GM12865 (cell line): ENCODE measurements around the gene DIDO1.

ENCODE experiments used
- DNase-seq: peaks from one replicate; pipeline ENCODE4 v3.0.0; 2010; ENCODE audit warnings: low read depth
- H3K4me3 ChIP-seq: 2 replicates; pipeline ENCODE4 v1.5.1; 2011; ENCODE audit warnings: mild to moderate bottlenecking, low read depth, low read length, control low read depth
- CTCF ChIP-seq: IDR thresholded peaks from 2 replicates; pipeline ENCODE4 v1.5.1; 2011; ENCODE audit warnings: low read length, control low read depth, low read depth, inconsistent platforms; ENCODE audit not compliant: insufficient read depth; ENCODE audit errors: missing control alignments

The DIDO1 gene

GRCh38 chr20:62900052-62900691 is 26.1 kb downstream of the DIDO1 start:
- TF ChIP-seq CTCF: peak; percentile 92
- peak; percentile 82 for DNase-seq
- H3K4me3 ChIP-seq: no peak overlapping the region

- no peak for TF ChIP-seq CTCF
- DNase-seq: no peak
- H3K4me3 ChIP-seq: no peak overlapping the region
Observed at GRCh38 chr20:62899633-62900051, 26.7 kb downstream of the DIDO1 start.

DNA sequence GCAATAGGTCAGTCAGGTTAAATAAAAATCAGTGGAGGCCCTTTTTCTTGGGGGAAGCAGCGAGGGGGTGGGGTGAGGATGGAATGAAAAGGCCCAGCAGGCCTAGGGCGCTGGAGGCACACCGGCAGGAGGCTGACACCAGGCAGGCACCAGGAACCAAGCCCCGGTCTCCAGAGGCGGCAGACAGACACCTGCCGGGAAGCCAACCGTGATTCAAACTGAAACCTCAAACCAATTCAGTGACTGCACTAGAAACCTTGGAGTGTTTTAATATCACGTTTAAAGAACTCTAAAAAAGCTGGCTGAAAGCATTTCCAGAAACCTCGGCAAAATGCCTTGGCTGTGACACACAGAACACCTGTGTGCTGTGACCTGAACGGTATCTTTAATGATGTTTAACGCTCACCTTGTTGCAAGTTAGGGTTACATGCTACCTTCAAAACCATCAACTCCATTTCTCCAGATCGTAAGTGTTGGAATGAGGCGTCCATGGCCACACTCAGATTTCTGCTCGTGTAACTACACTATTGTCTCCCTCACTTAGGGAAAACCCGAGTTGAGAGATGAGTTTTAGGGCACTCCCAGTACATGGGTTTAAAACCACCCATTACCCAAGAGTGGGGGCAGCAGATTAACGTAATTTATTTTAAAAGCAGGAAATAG is 27.2 kb downstream of the DIDO1 start:
- DNase-seq: peak; percentile 45
- no peak overlapping the region for H3K4me3 ChIP-seq
- no peak for TF ChIP-seq CTCF

DNA sequence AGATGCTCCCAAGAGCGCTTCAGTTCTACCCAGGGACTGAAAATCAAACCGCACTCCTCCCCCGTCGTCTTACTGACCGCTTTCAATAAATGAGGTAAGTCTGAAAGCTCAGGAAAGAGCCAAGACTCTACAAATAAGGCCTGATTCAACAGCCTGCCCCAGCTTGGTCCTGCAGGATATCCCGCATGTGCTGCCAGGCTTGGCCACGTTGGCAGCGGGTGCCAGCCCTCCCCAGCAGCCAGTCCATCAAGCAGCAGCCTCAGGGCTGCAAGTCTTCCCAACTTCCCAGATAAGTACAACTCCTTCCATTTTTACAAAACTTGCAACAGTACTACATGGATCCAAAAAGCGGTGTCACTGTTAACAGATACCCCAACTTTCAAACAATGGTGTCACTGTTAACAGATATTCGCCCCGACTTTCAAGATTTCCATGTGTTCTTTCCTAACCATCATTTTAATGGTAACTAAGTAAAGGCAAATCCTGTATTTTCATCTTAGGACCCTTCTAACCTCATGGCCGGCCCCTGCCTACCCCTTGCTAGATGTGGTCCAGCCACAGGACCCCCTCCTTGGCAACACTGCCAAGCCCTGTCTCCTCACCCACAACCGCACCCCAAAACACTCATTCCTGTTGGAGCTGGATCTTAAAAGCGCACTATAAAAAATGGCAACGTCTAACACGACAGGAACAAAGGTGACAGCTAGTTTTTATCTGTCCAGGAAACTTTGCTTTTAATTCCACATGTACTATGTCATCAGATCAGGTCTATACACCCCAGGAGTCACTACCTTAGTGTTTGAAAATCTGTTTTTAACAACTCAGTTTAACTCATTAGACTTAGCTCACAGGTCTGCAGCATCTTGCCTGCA is 28.0 kb downstream of the DIDO1 start:
- no peak overlapping the region for H3K4me3 ChIP-seq
- no peak for TF ChIP-seq CTCF
- no peak for DNase-seq

GRCh38 chr20:62897666-62898065 is 28.6 kb downstream of the DIDO1 start:
- no peak for TF ChIP-seq CTCF
- no peak for DNase-seq
- H3K4me3 ChIP-seq: no peak overlapping the region

DNA sequence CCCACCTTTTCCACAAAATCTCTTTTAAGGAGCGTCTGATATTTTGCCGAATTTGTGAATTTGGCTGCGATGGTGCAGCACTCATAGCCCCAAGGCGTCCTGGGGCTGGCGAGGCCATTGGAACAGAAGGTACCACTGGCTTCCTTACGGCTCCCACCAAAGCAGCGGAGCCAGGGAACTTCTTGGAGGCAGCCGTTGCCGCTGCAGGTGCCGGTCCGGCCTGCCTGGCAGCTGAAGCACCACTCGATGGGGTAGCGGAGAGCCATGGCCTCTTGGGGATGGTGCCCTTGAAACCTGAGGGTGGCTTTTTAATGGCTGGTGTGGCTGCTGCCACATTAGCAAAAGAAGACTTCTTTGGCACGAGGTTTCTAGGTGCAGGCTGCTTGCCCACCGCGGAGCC is 29.8 kb downstream of the DIDO1 start:
- no peak overlapping the region for H3K4me3 ChIP-seq
- no peak for DNase-seq
- TF ChIP-seq CTCF: no peak
